H1 (cell line): ENCODE measurements around the gene PPP1R9A.

ENCODE experiments used
- CREB1 ChIP-seq: IDR thresholded peaks from 2 replicates; pipeline ENCODE4 v1.6.1; 2012; ENCODE audit warnings: inconsistent platforms
- EGR1 ChIP-seq: IDR thresholded peaks from 2 replicates; pipeline ENCODE4 v1.6.1; 2011; ENCODE audit warnings: low read depth, low read length, borderline replicate concordance
- FOSL1 ChIP-seq: IDR thresholded peaks from 2 replicates; pipeline ENCODE4 v1.6.1; 2011; ENCODE audit warnings: mild to moderate bottlenecking, low read depth, low read length, moderate library complexity; ENCODE audit not compliant: insufficient read depth
- POLR2A ChIP-seq, 2 experiments: IDR thresholded peaks; 1 replicate in 1 of 2; 2 replicates in 1 of 2; pipeline ENCODE4 v1.6.1; 2011; ENCODE audit warnings: low read depth in 2 of 2, low read length in 2 of 2, mild to moderate bottlenecking in 2 of 2; ENCODE audit errors: control extremely low read depth in 1 of 2
- RAD21 ChIP-seq, 2 experiments: IDR thresholded peaks in 1 of 2; conservative IDR thresholded peaks in 1 of 2; 2 replicates each; pipeline ENCODE4 v1.6.1; 2011; ENCODE audit warnings: low read depth in 2 of 2, low read length in 2 of 2, improper control_type of control experiment in 1 of 2, inconsistent platforms in 1 of 2, mild to moderate bottlenecking in 1 of 2, moderate library complexity in 1 of 2
- RBBP5 ChIP-seq: IDR thresholded peaks from 2 replicates; pipeline ENCODE4 v1.7.1; 2012; ENCODE audit warnings: low read depth, mild to moderate bottlenecking, inconsistent platforms, low read length, moderate library complexity, borderline replicate concordance
- SIRT6 ChIP-seq: IDR thresholded peaks from one replicate; pipeline ENCODE4 v1.7.1; 2012; ENCODE audit warnings: low read length, inconsistent platforms
- SP2 ChIP-seq: IDR thresholded peaks from 2 replicates; pipeline ENCODE4 v1.6.1; 2012; ENCODE audit warnings: mild to moderate bottlenecking, low read length, inconsistent platforms
- TCF12 ChIP-seq: IDR thresholded peaks from 2 replicates; pipeline ENCODE4 v1.6.1; 2011; ENCODE audit warnings: low read depth, mild to moderate bottlenecking, low read length
- TF ChIP-seq, protein P1 (sequence below), 3 experiments: IDR thresholded peaks; 1 replicate in 2 of 3; 2 replicates in 1 of 3; pipeline versions ENCODE4 v1.5.1 to v1.6.1; 2011; ENCODE audit warnings: low read length in 3 of 3, mild to moderate bottlenecking in 3 of 3, inconsistent platforms in 2 of 3, low read depth in 1 of 3, moderate library complexity in 1 of 3; ENCODE audit not compliant: insufficient read depth in 1 of 3; ENCODE audit errors: control extremely low read depth in 1 of 3

DNA sequence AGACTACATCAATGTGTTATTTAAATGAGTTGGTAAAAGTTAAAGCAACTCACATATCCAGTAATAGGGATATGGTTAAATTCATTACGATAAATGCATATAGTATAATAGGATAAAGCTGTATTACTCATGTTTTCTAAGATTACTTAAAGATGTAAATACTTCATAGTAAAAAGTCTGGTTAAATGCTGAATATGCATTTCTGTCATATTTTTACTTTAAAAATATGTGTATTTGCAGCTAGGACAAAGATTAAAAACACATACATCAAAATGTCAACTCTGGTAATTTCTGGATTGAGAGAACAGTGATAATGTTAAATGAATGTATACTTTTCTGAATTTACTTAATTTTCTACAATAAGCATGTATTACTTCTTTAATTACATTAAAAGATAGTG is 15.1 kb downstream of the PPP1R9A start:
- TF ChIP-seq SP2 (no peak), RBBP5 (no peak), POLR2A (IDR thresholded peaks at IDR 0.05; ENCODE audit: control extremely low read depth in 1 of 2, low read depth in 2 of 2, low read length in 2 of 2) (no peak), RAD21 (IDR thresholded peaks at IDR 0.05 in 1 of 2, conservative IDR thresholded peaks at IDR 0.05 in 1 of 2; ENCODE audit: low read depth in 2 of 2, low read length in 2 of 2) (no peak), CREB1 (no peak), EGR1 (no peak), FOSL1 (no peak), TCF12 (no peak), SIRT6 (no peak)
- TF ChIP-seq, protein P1, sequence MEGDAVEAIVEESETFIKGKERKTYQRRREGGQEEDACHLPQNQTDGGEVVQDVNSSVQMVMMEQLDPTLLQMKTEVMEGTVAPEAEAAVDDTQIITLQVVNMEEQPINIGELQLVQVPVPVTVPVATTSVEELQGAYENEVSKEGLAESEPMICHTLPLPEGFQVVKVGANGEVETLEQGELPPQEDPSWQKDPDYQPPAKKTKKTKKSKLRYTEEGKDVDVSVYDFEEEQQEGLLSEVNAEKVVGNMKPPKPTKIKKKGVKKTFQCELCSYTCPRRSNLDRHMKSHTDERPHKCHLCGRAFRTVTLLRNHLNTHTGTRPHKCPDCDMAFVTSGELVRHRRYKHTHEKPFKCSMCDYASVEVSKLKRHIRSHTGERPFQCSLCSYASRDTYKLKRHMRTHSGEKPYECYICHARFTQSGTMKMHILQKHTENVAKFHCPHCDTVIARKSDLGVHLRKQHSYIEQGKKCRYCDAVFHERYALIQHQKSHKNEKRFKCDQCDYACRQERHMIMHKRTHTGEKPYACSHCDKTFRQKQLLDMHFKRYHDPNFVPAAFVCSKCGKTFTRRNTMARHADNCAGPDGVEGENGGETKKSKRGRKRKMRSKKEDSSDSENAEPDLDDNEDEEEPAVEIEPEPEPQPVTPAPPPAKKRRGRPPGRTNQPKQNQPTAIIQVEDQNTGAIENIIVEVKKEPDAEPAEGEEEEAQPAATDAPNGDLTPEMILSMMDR (IDR thresholded peaks at IDR 0.05; ENCODE audit: control extremely low read depth in 1 of 3, insufficient read depth in 1 of 3, low read depth in 1 of 3, low read length in 3 of 3): no peak
